GF-D8 (cell line): Measurements from ENCODE around the gene ZFYVE28.

Experiments used
- DNase-seq: peaks from one replicate; lab custom pipeline; 2025; lab: John Stamatoyannopoulos, UW

The ZFYVE28 gene

GRCh38 chr4:2302387-2303119, 115.9 kb downstream of the ZFYVE28 start:
- no peak for DNase-seq

- DNase-seq = no peak
Measured at GRCh38 chr4:2301806-2302205, 116.6 kb downstream of the ZFYVE28 start.

- no peak for DNase-seq
Measured at GRCh38 chr4:2301225-2301642, 117.2 kb downstream of the ZFYVE28 start.

- DNase-seq = no peak
Measured at GRCh38 chr4:2300431-2301224, 117.8 kb downstream of the ZFYVE28 start.

GRCh38 chr4:2299794-2300193, 118.7 kb downstream of the ZFYVE28 start:
- no peak for DNase-seq

GRCh38 chr4:2298532-2298991, 119.9 kb downstream of the ZFYVE28 start:
- DNase-seq = no peak

- DNase-seq = no peak
Measured at GRCh38 chr4:2297606-2298531, 120.6 kb downstream of the ZFYVE28 start.

GRCh38 chr4:2296631-2297601, 121.5 kb downstream of the ZFYVE28 start:
- DNase-seq = no peak

- no peak for DNase-seq
Measured at GRCh38 chr4:2295900-2296442, 122.5 kb downstream of the ZFYVE28 start.

GRCh38 chr4:2295500-2295899, 122.9 kb downstream of the ZFYVE28 start:
- no peak for DNase-seq

GRCh38 chr4:2292646-2293108, 125.8 kb downstream of the ZFYVE28 start:
- no peak for DNase-seq

GRCh38 chr4:2291705-2292645, 126.5 kb downstream of the ZFYVE28 start:
- no peak for DNase-seq

- DNase-seq = no peak
Measured at GRCh38 chr4:2290974-2291704, 127.3 kb downstream of the ZFYVE28 start.

GRCh38 chr4:2290488-2290887, 128.0 kb downstream of the ZFYVE28 start:
- DNase-seq = no peak

- DNase-seq = no peak
Measured at GRCh38 chr4:2289955-2290333, 128.5 kb downstream of the ZFYVE28 start.

- DNase-seq = no peak
Measured at GRCh38 chr4:2289311-2289954, 129.0 kb downstream of the ZFYVE28 start.

GRCh38 chr4:2288051-2288541, 130.3 kb downstream of the ZFYVE28 start:
- DNase-seq = no peak

GRCh38 chr4:2287594-2287915, 130.9 kb downstream of the ZFYVE28 start:
- DNase-seq = no peak
